MM.1S (cell line): ENCODE measurements around the gene FZD1.

Experiments used
- DNase-seq: peaks from one replicate; pipeline ENCODE4 v3.0.0-alpha.2; 2015
- H2AFZ ChIP-seq: fragments of 300-600 bp; sonication (generic); 2 replicates; pipeline ENCODE4 v1.6.0; 2016; ENCODE audit warnings: antibody characterized with exemption, low read length
- H3F3A ChIP-seq: fragments of 300-600 bp; sonication (generic); 2 replicates; pipeline ENCODE4 v1.6.1; 2016; ENCODE audit warnings: mild to moderate bottlenecking, antibody characterized with exemption, low read length, moderate library complexity, mixed read lengths; ENCODE audit not compliant: insufficient read depth
- H3K27ac ChIP-seq: fragments of 300-600 bp; sonication (generic); 2 replicates; pipeline ENCODE4 v1.5.1; 2016; ENCODE audit warnings: mild to moderate bottlenecking, low read length
- H3K27me3 ChIP-seq: fragments of 300-600 bp; sonication (generic); replicated peaks from 2 replicates; pipeline ENCODE4 v1.6.0; 2016; ENCODE audit warnings: low read length; ENCODE audit not compliant: insufficient read depth
- H3K36me3 ChIP-seq: fragments of 300-600 bp; sonication (generic); replicated peaks from 2 replicates; pipeline ENCODE4 v1.6.1; 2016; ENCODE audit warnings: mild to moderate bottlenecking, low read length, mixed read lengths; ENCODE audit not compliant: insufficient read depth
- H3K4me1 ChIP-seq: fragments of 300-600 bp; sonication (generic); 2 replicates; pipeline ENCODE4 v1.6.1; 2016; ENCODE audit warnings: low read length, mixed read lengths
- H3K4me2 ChIP-seq: fragments of 300-600 bp; sonication (generic); 2 replicates; pipeline ENCODE4 v1.6.0; 2016; ENCODE audit warnings: low read depth, low read length
- H3K4me3 ChIP-seq: fragments of 300-600 bp; sonication (generic); 2 replicates; pipeline ENCODE4 v1.5.1; 2016; ENCODE audit warnings: low read length, mixed read lengths
- H3K79me2 ChIP-seq: fragments of 300-600 bp; sonication (generic); 2 replicates; pipeline ENCODE4 v1.6.1; 2016; ENCODE audit warnings: mixed run types, low read length, mixed read lengths
- H3K9ac ChIP-seq: fragments of 300-600 bp; sonication (generic); 2 replicates; pipeline ENCODE4 v1.6.1; 2016; ENCODE audit warnings: low read length, mixed read lengths
- H3K9me2 ChIP-seq: fragments of 300-600 bp; sonication (generic); replicated peaks from 2 replicates; pipeline ENCODE4 v1.6.1; 2016; ENCODE audit warnings: mild to moderate bottlenecking, low read length, mixed read lengths; ENCODE audit not compliant: insufficient read depth
- H3K9me3 ChIP-seq: fragments of 300-600 bp; sonication (generic); replicated peaks from 2 replicates; pipeline ENCODE4 v1.6.1; 2016; ENCODE audit warnings: mild to moderate bottlenecking, low read length, mixed read lengths; ENCODE audit not compliant: insufficient read depth
- H4K20me1 ChIP-seq: fragments of 300-600 bp; sonication (generic); 2 replicates; pipeline ENCODE4 v1.6.1; 2016; ENCODE audit warnings: mild to moderate bottlenecking, low read length, moderate library complexity, mixed read lengths; ENCODE audit not compliant: insufficient read depth
- EZH2 ChIP-seq: fragments of 300-600 bp; sonication (generic); optimal IDR thresholded peaks from 2 replicates; pipeline ENCODE3; 2017; ENCODE audit warnings: low read depth, mild to moderate bottlenecking, antibody characterized with exemption, low read length, mixed read lengths
- EZH2phosphoT487 ChIP-seq: fragments of 300-600 bp; sonication (generic); IDR thresholded peaks from 2 replicates; pipeline ENCODE4 v1.6.1; 2018; ENCODE audit warnings: antibody characterized with exemption, low read length
- TF ChIP-seq, protein P1 (sequence below): fragments of 300-600 bp; sonication (generic); IDR thresholded peaks from 2 replicates; pipeline ENCODE4 v1.5.1; 2016; ENCODE audit warnings: antibody characterized with exemption, low read length, mixed read lengths

FZD1 gene

DNA sequence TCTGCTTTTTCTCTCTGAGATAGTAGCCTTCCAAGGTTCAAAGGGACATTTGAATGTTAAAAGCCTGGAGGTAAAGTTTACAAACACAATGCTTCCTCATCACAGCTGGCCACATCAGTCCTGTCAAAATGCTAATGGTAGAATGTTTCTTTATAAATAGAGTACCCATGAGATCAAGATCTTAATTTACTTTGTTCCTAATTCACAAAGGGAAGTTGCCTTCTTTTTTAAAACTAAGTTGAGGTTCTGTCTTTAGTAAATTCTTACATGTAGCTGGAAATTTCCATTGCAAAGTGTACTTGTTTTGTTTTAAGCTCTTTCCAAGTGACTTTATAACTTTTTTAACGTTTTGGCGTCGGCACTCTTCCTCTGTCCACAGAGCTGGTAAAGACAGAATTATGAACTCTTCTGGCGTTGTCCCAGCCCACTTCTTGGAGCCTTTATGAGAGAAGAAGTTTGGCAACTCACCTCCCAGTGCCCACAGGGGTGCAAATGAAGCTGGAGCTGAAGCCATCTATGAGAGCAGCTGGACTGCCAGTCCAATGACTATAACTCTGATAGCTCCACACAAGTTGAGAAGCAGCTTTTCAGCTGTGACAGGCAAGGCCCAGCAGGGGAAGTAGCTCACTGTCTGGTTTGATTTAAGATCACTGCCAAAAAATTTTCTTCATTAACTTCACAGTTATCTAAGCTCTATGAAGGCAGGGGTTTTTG lies 23.3 kb downstream of the FZD1 start:
- H3K4me1 ChIP-seq = no peaks in the 10 kb centered on the region
- no peaks in the 10 kb centered on the region for H3F3A ChIP-seq
- TF ChIP-seq, protein P1, sequence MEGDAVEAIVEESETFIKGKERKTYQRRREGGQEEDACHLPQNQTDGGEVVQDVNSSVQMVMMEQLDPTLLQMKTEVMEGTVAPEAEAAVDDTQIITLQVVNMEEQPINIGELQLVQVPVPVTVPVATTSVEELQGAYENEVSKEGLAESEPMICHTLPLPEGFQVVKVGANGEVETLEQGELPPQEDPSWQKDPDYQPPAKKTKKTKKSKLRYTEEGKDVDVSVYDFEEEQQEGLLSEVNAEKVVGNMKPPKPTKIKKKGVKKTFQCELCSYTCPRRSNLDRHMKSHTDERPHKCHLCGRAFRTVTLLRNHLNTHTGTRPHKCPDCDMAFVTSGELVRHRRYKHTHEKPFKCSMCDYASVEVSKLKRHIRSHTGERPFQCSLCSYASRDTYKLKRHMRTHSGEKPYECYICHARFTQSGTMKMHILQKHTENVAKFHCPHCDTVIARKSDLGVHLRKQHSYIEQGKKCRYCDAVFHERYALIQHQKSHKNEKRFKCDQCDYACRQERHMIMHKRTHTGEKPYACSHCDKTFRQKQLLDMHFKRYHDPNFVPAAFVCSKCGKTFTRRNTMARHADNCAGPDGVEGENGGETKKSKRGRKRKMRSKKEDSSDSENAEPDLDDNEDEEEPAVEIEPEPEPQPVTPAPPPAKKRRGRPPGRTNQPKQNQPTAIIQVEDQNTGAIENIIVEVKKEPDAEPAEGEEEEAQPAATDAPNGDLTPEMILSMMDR = no peak
- no peak for TF ChIP-seq EZH2phosphoT487
- H2AFZ ChIP-seq = no peak overlapping the region
- H3K27me3 ChIP-seq = no peaks in the 10 kb centered on the region
- no peak overlapping the region for H3K4me2 ChIP-seq
- no peaks in the 10 kb centered on the region for H3K9me3 ChIP-seq
- no peaks in the 10 kb centered on the region for H3K79me2 ChIP-seq
- no peaks in the 10 kb centered on the region for H3K9me2 ChIP-seq
- no peaks in the 10 kb centered on the region for H4K20me1 ChIP-seq
- H3K4me3 ChIP-seq = no peak overlapping the region
- H3K27ac ChIP-seq = no peak overlapping the region
- no peak overlapping the region for H3K9ac ChIP-seq
- no peaks in the 10 kb centered on the region for H3K36me3 ChIP-seq
- no peak for DNase-seq

DNA sequence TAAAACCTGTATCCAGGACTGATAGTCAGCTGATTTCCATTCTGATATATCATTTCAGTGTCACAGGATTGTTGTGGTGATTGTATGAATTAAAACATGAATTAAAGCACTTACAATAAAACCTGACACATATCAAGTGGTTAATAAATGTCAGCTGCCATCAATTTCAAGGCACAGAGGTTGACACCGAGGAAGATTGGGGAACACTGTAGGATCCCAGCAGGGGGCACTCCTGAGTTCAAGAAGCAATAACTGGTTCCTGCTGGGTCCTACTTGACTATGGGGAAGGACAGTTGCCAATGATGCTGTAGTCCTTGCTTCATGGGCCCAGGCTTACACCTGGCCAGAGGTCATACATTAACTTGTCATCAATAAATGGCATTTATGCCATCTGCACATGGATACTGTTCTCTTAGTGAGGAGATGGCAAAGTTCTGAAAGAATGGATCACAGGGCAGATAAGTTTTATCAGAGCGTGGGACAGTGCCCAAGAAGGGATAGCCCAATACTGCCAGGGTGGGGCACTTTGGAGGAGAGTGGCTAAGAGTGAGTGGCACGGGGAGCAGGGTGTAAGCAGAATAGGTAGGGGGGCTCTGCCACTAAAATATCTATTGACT lies 24.1 kb downstream of the FZD1 start:
- TF ChIP-seq EZH2 (no peak), EZH2phosphoT487 (no peak)
- TF ChIP-seq, protein P1 = peak; percentile 67

DNA sequence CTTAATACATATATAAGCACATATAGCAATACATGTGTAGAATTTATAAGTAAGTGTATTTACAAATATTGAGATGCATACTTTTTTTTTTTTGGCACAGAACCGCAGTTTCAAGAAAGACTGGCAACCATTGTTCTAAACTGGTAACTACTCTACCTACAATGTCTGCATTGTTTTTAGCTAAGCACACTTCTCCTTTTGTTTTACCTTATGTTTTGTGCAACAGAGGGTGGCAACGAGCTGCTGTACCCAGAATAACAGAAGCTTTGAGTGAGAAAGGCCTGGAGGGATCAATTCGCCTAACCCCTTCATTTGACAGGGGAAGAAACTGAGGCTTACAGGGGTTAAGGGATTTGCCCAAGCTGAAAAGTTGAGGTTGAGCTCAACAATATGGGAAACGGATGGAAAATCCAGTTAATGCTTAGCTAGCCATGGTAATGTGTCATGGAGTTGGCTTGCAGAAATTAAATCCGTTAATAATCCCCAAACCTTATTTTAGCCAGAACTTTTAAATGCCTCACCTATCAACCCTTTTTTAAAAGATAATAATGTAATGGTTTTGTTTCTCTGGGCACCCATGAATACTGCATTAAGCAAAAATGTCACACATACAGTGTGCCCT lies 25.5 kb downstream of the FZD1 start:
- no peaks in the 10 kb centered on the region for H3K36me3 ChIP-seq
- H3K79me2 ChIP-seq = no peaks in the 10 kb centered on the region
- H3K4me1 ChIP-seq = no peaks in the 10 kb centered on the region
- H3K27ac ChIP-seq = no peak overlapping the region
- H3K4me2 ChIP-seq = no peak overlapping the region
- no peaks in the 10 kb centered on the region for H3K9me3 ChIP-seq
- no peaks in the 10 kb centered on the region for H3F3A ChIP-seq
- no peaks in the 10 kb centered on the region for H3K9me2 ChIP-seq
- TF ChIP-seq EZH2phosphoT487 (no peak), EZH2 (no peak)
- TF ChIP-seq, protein P1 = no peak
- no peak overlapping the region for H2AFZ ChIP-seq
- no peak overlapping the region for H3K4me3 ChIP-seq
- no peak for DNase-seq
- H3K9ac ChIP-seq = no peak overlapping the region
- H3K27me3 ChIP-seq = no peaks in the 10 kb centered on the region
- H4K20me1 ChIP-seq = no peaks in the 10 kb centered on the region

More for the DNA sequence above, 24.1 kb downstream of the FZD1 start:
- no peaks in the 10 kb centered on the region for H3K79me2 ChIP-seq
- DNase-seq = peak; percentile 13
- no peaks in the 10 kb centered on the region for H3K4me1 ChIP-seq
- H3K4me3 ChIP-seq = no peak overlapping the region
- no peaks in the 10 kb centered on the region for H3F3A ChIP-seq
- no peak overlapping the region for H2AFZ ChIP-seq
- no peaks in the 10 kb centered on the region for H3K27me3 ChIP-seq
- H3K27ac ChIP-seq = no peak overlapping the region
- H3K9ac ChIP-seq = no peak overlapping the region
- no peak overlapping the region for H3K4me2 ChIP-seq
- no peaks in the 10 kb centered on the region for H3K9me2 ChIP-seq
- H3K9me3 ChIP-seq = no peaks in the 10 kb centered on the region
- no peaks in the 10 kb centered on the region for H3K36me3 ChIP-seq
- no peaks in the 10 kb centered on the region for H4K20me1 ChIP-seq
